Fibroblast of lung (primary cell): Measurements from ENCODE around the gene IL3RA. TPM values are rescaled to one million over a fixed set of nuclear protein-coding genes. Genes with fewer than 3 reads are reported as not detected.

Experiments used
- DNase-seq, 2 donors: peaks; one replicate each; pipeline versions ENCODE4 v3.0.0 to v3.0.0-alpha.2; 2010; ENCODE audit warnings: low read depth in 2 of 2
- H2AFZ ChIP-seq: 2 replicates; pipeline ENCODE4 v1.5.1; 2012; ENCODE audit warnings: low read length, control low read depth, inconsistent platforms
- H3K27ac ChIP-seq: 2 replicates; pipeline ENCODE4 v1.5.1; 2011; ENCODE audit warnings: low read length, control low read depth; ENCODE audit not compliant: insufficient read depth
- H3K27me3 ChIP-seq: 2 replicates; pipeline ENCODE4 v1.5.1; 2011; ENCODE audit warnings: mild to moderate bottlenecking, low read length; ENCODE audit not compliant: control insufficient read depth, insufficient read depth
- H3K36me3 ChIP-seq: 2 replicates; pipeline ENCODE4 v1.5.1; 2011; ENCODE audit warnings: low read length; ENCODE audit not compliant: control insufficient read depth, insufficient read depth
- H3K4me1 ChIP-seq: 2 replicates; pipeline ENCODE4 v1.5.1; 2011; ENCODE audit warnings: low read length; ENCODE audit not compliant: control insufficient read depth, insufficient read depth; ENCODE audit errors: extremely low read depth
- H3K4me2 ChIP-seq: 2 replicates; pipeline ENCODE4 v1.5.1; 2011; ENCODE audit warnings: low read length, control low read depth; ENCODE audit not compliant: insufficient read depth; ENCODE audit errors: extremely low read depth
- H3K4me3 ChIP-seq, 4 experiments: fragments of 200-600 bp in 1 of 4; sonication (generic) in 1 of 4; replicated peaks in 1 of 4; 2 replicates each; pipeline ENCODE4 v1.5.1; 2011 to 2016; ENCODE audit warnings: low read length in 4 of 4, low read depth in 3 of 4, mild to moderate bottlenecking in 3 of 4, control low read depth in 2 of 4, inconsistent platforms in 1 of 4, mixed read lengths in 1 of 4; ENCODE audit not compliant: insufficient read depth in 1 of 4; ENCODE audit errors: control extremely low read depth in 1 of 4
- H3K79me2 ChIP-seq: 2 replicates; pipeline ENCODE4 v1.5.1; 2012; ENCODE audit warnings: mild to moderate bottlenecking, low read length, inconsistent platforms; ENCODE audit not compliant: control insufficient read depth, insufficient read depth
- H3K9ac ChIP-seq: 2 replicates; pipeline ENCODE4 v1.5.1; 2011; ENCODE audit warnings: mild to moderate bottlenecking, low read length, control low read depth; ENCODE audit not compliant: insufficient read depth
- H3K9me3 ChIP-seq: 2 replicates; pipeline ENCODE4 v1.5.1; 2012; ENCODE audit warnings: low read depth, low read length; ENCODE audit not compliant: control insufficient read depth, insufficient read depth
- H4K20me1 ChIP-seq: 2 replicates; pipeline ENCODE4 v1.5.1; 2011; ENCODE audit warnings: low read length; ENCODE audit not compliant: control insufficient read depth, insufficient read depth; ENCODE audit errors: extremely low read depth
- CTCF ChIP-seq, 2 donors: IDR thresholded peaks in 1 of 2; conservative IDR thresholded peaks in 1 of 2; 1 replicate in 1 of 2; 2 replicates in 1 of 2; pipeline ENCODE4 v1.5.1; 2011 to 2012; ENCODE audit warnings: low read length in 2 of 2, control low read depth in 1 of 2, inconsistent platforms in 1 of 2, low read depth in 1 of 2, mild to moderate bottlenecking in 1 of 2
- EZH2 ChIP-seq: IDR thresholded peaks from 2 replicates; pipeline ENCODE4 v1.5.1; 2012; ENCODE audit warnings: low read length, control low read depth, mild to moderate bottlenecking; ENCODE audit errors: missing control alignments
- polyA plus RNA-seq, 2 donors: library from polyadenylated mRNA; depleted of rRNA in 1 of 2; stranded (reverse) in 1 of 2; unstranded in 1 of 2; fragments of >200 nt; gene quantifications; 2 replicates each; pipeline ENCODE4 v1.2.1, GENCODE V29; 2011 to 2012; ENCODE audit warnings: missing spikeins in 1 of 2
- total RNA-seq: library from RNA; depleted of rRNA; stranded (reverse); fragments of >200 nt; gene quantifications from 2 replicates; pipeline ENCODE4 v1.2.1, GENCODE V29; 2014

Gene IL3RA
- total and polyA plus RNA-seq, 2 donors (not counting 1 experiment from before 2014, with no cell fraction given): under 0.01 to 0.03 TPM

- Histone ChIP-seq H3K9me3 (no peaks in the 10 kb centered on the region), H3K4me2 (no peak overlapping the region), H3K27ac (no peak overlapping the region), H3K4me1 (no peaks in the 10 kb centered on the region), H3K9ac (no peak overlapping the region), H2AFZ (no peak overlapping the region), H3K36me3 (no peaks in the 10 kb centered on the region), H3K4me3 (no peak overlapping the region), H4K20me1 (no peaks in the 10 kb centered on the region), H3K79me2 (no peaks in the 10 kb centered on the region), H3K27me3 (no peaks in the 10 kb centered on the region)
- TF ChIP-seq CTCF (conservative IDR thresholded peaks at IDR 0.05 in 1 of 2, IDR thresholded peaks at IDR 0.05 in 1 of 2; ENCODE audit: low read depth in 1 of 2, low read length in 2 of 2): no peak
- no peak for TF ChIP-seq EZH2
- DNase-seq: no peak
Observed at GRCh38 chrX:1351981-1352714, 15.6 kb downstream of the IL3RA start.

- no peak for DNase-seq
- H3K27me3 ChIP-seq: no peaks in the 10 kb centered on the region
- H3K79me2 ChIP-seq: no peaks in the 10 kb centered on the region
- TF ChIP-seq EZH2 (no peak), CTCF (conservative IDR thresholded peaks at IDR 0.05 in 1 of 2, IDR thresholded peaks at IDR 0.05 in 1 of 2; ENCODE audit: low read depth in 1 of 2, low read length in 2 of 2) (no peak)
- H3K4me3 ChIP-seq: no peak overlapping the region
- no peak overlapping the region for H2AFZ ChIP-seq
- H3K36me3 ChIP-seq: no peaks in the 10 kb centered on the region
- H3K4me1 ChIP-seq: no peaks in the 10 kb centered on the region
- H3K4me2 ChIP-seq: no peak overlapping the region
- H3K9me3 ChIP-seq: no peaks in the 10 kb centered on the region
- no peak overlapping the region for H3K27ac ChIP-seq
- H4K20me1 ChIP-seq: no peaks in the 10 kb centered on the region
- H3K9ac ChIP-seq: no peak overlapping the region
Observed at GRCh38 chrX:1354036-1355019, 17.7 kb downstream of the IL3RA start.
